Measurements from ENCODE around the gene HYAL1. TPM values are rescaled to one million over a fixed set of nuclear protein-coding genes. Genes with fewer than 3 reads are reported as not detected.
A peak's percentile ranks its signal among the peaks of the same experiment; 100 is the strongest.

HYAL1 gene
- total and polyA plus RNA-seq, 7 donors = 2.4 to 15.1 (median 4.6) TPM

- H3K4me1 ChIP-seq = peaks cover 0 to 12% (median 5%) of the 10 kb centered on the region in 4 donors
- no peak for TF ChIP-seq POLR2A (IDR thresholded peaks at IDR 0.05)
- no peak for TF ChIP-seq EP300 (IDR thresholded peaks at IDR 0.05)
- no peak for TF ChIP-seq CTCF (IDR thresholded peaks at IDR 0.05)
- TF ChIP-seq POLR2AphosphoS5 (IDR thresholded peaks at IDR 0.05) = no peak
- 90 to 91% methylated on average over 8 of the region's 8 CpGs for WGBS, 2 donors
- H3K27ac ChIP-seq = peak overlapping the region in 2 of 4 donors; percentile 22 to 27
- no peak for DNase-seq
- H3K36me3 ChIP-seq = peaks cover 0 to 11% (median 0%) of the 10 kb centered on the region in 4 donors
- H3K9me3 ChIP-seq = no peaks in the 10 kb centered on the region
- peaks cover 0 to 14% (median 0%) of the 10 kb centered on the region in 3 donors for H3K27me3 ChIP-seq
- intact Hi-C loops (cut with DNase I) = no loop called here
- no peak overlapping the region for H3K4me3 ChIP-seq
Observed at GRCh38 chr3:50279255-50280016, 23.9 kb downstream of the HYAL1 start.

- Histone ChIP-seq H3K36me3 (peaks cover 0 to 11% (median 0%) of the 10 kb centered on the region in 4 donors), H3K27ac (peak within 1 kb of the TSS in 2 of 4 donors; percentile 22 to 27), H3K4me3 (no peak within 1 kb of the TSS), H3K4me1 (peaks cover 0 to 17% (median 8%) of the 10 kb centered on the region in 4 donors), H3K27me3 (peaks cover 0 to 16% (median 0%) of the 10 kb centered on the region in 3 donors), H3K9me3 (no peaks in the 10 kb centered on the region)
- DNase-seq = no peak
- intact Hi-C loops (cut with DNase I) = no loop called here
- TF ChIP-seq POLR2A (IDR thresholded peaks at IDR 0.05) = no peak
- no peak for TF ChIP-seq CTCF (IDR thresholded peaks at IDR 0.05)
- TF ChIP-seq EP300 (IDR thresholded peaks at IDR 0.05) = no peak
- TF ChIP-seq POLR2AphosphoS5 (IDR thresholded peaks at IDR 0.05) = no peak
- WGBS, 2 donors = 67 to 68% methylated on average over 2 of the region's 2 CpGs
Observed at GRCh38 chr3:50278880-50279224, 24.5 kb downstream of the HYAL1 start, which contains the start of gene LSMEM2. Gene LSMEM2 (plus strand): TSS chr3:50279087. CDS start chr3:50279114, 27 bp downstream.

- H3K9me3 ChIP-seq = no peaks in the 10 kb centered on the region
- H3K27ac ChIP-seq = peak overlapping the region in 2 of 4 donors; percentile 22 to 27
- 76 to 81% methylated on average over 4 of the region's 4 CpGs for WGBS, 2 donors
Observed at GRCh38 chr3:50278123-50278879, 25.1 kb downstream of the HYAL1 start.

GRCh38 chr3:50276762-50277101, 26.6 kb downstream of the HYAL1 start:
- intact Hi-C loops (cut with DNase I) = no loop called here
- no peaks in the 10 kb centered on the region for H3K9me3 ChIP-seq
- 80 to 90% methylated on average over 17 of the region's 17 CpGs for WGBS, 2 donors
- H3K27ac ChIP-seq = no peak overlapping the region
- TF ChIP-seq EP300 (IDR thresholded peaks at IDR 0.05) (no peak), CTCF (IDR thresholded peaks at IDR 0.05) (no peak), POLR2A (IDR thresholded peaks at IDR 0.05) (no peak), POLR2AphosphoS5 (IDR thresholded peaks at IDR 0.05) (no peak)
- H3K4me3 ChIP-seq = no peak overlapping the region
- H3K4me1 ChIP-seq = peaks cover 0 to 31% (median 20%) of the 10 kb centered on the region in 4 donors
- peaks cover 0 to 21% (median 0%) of the 10 kb centered on the region in 3 donors for H3K27me3 ChIP-seq
- no peak for DNase-seq
- H3K36me3 ChIP-seq = peaks cover 0 to 11% (median 0%) of the 10 kb centered on the region in 4 donors

More at GRCh38 chr3:50278123-50278879, 25.1 kb downstream of the HYAL1 start:
- DNase-seq = no peak
- Histone ChIP-seq H3K4me1 (peaks cover 0 to 22% (median 13%) of the 10 kb centered on the region in 4 donors), H3K27me3 (peaks cover 0 to 21% (median 0%) of the 10 kb centered on the region in 3 donors), H3K4me3 (no peak overlapping the region), H3K36me3 (peaks cover 0 to 11% (median 0%) of the 10 kb centered on the region in 4 donors)
- intact Hi-C loops (cut with DNase I) = no loop called here
- no peak for TF ChIP-seq POLR2AphosphoS5 (IDR thresholded peaks at IDR 0.05)
- TF ChIP-seq EP300 (IDR thresholded peaks at IDR 0.05) = no peak
- TF ChIP-seq POLR2A (IDR thresholded peaks at IDR 0.05) = no peak
- TF ChIP-seq CTCF (IDR thresholded peaks at IDR 0.05) = no peak
